ENCODE measurements around the gene CYTH3. TPM values are rescaled to one million over a fixed set of nuclear protein-coding genes. Genes with fewer than 3 reads are reported as not detected.

CYTH3 gene
- total and polyA plus RNA-seq, 2 donors (not counting 3 experiments of a cell fraction or from before 2014, with no cell fraction given): 8.6 to 11.2 TPM

DNA sequence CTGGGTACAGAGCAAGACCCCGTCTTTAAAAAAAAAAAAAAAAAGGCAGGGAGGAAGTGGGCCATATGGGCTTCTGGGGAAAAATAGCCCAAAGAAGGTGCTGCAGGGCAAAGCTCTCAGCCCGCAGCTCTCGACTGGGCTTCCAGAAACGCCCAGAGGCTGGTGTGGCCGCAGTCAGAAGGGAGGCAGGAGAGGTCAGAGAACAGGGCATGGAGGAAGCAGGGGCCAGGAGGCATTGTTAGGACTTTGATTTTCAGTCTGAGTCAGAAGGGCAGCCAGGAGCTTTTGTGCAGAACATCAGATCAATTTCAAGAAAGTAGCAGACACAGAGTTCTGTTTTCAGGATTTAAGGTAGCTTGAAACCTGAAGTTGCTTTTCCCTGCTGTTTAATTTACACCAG lies 35.3 kb upstream of the CYTH3 start:
- peak; percentile 14 for TF ChIP-seq FOS (IDR thresholded peaks at IDR 0.05; ENCODE audit: borderline replicate concordance, insufficient read depth, low read length)
- TF ChIP-seq POLR2AphosphoS5 (IDR thresholded peaks at IDR 0.05; ENCODE audit: insufficient read depth, low read depth, low read length): no peak
- Histone ChIP-seq H3K79me2 (ENCODE audit: control insufficient read depth, insufficient read depth, low read length) (no peaks in the 10 kb centered on the region), H3K4me2 (ENCODE audit: insufficient read depth, low read length) (no peak overlapping the region), H3K4me1 (ENCODE audit: control insufficient read depth, extremely low read depth, insufficient read depth, low read length) (peaks cover 17% of the 10 kb centered on the region), H4K20me1 (replicated peaks; ENCODE audit: control insufficient read depth, extremely low read depth, insufficient read depth, low read length) (no peaks in the 10 kb centered on the region), H3K27me3 (ENCODE audit: control insufficient read depth in 2 of 2, insufficient read depth in 2 of 2, low read length in 2 of 2) (no peaks in the 10 kb centered on the region), H3K9ac (replicated peaks; ENCODE audit: extremely low read depth, insufficient read depth, low read length) (no peak overlapping the region), H2AFZ (ENCODE audit: low read depth, low read length) (peak overlapping the region; percentile 58), H3K27ac (ENCODE audit: insufficient read depth, low read depth, low read length) (peak overlapping the region; percentile 4), H3K4me3 (replicated peaks in 1 of 3; ENCODE audit: insufficient read depth in 1 of 3, low read depth in 1 of 3, low read length in 3 of 3) (no peak overlapping the region), H3K36me3 (ENCODE audit: control insufficient read depth in 2 of 2, extremely low read depth in 1 of 2, insufficient read depth in 2 of 2, low read length in 2 of 2) (no peaks in the 10 kb centered on the region), H3K9me1 (replicated peaks; ENCODE audit: control insufficient read depth, extremely low read depth, insufficient read depth, low read length) (no peaks in the 10 kb centered on the region), H3K9me3 (replicated peaks; ENCODE audit: control insufficient read depth, insufficient read depth, low read length) (no peaks in the 10 kb centered on the region)
- peak; percentile 24 for DNase-seq (ENCODE audit: low read depth, low spot score)
- intact Hi-C loops (cut with micrococcal nuclease) (loop anchor here (2.0 kb wide), 1 partner anchor 23 kb away; no protein-coding TSS in a partner anchor), dilution Hi-C loops (cut with MboI; ENCODE audit: extremely low pct_ligation_motif_present, low sequenced_read_pairs) (no loop called here)
- ChIA-PET CTCF (interaction anchor here (0.8 to 2.0 kb wide), 4 partner anchors 10 to 147 kb away, joined by 3 to 8 read pairs (median 6); no protein-coding TSS in a partner anchor), POLR2A (no interaction called here)
- peak; percentile 90 for FAIRE-seq
- no TSS peak for BruUV-seq (replicated peaks)

- H3K27ac ChIP-seq (ENCODE audit: insufficient read depth, low read depth, low read length): no peak overlapping the region
- CTCF ChIA-PET: interaction anchor here (1.8 to 2.0 kb wide), 2 partner anchors 11 to 16 kb away, joined by 5 read pairs; no protein-coding TSS in a partner anchor
Observed at GRCh38 chr7:6306471-6306870, 34.0 kb upstream of the CYTH3 start.

More at GRCh38 chr7:6306471-6306870, 34.0 kb upstream of the CYTH3 start:
- TF ChIP-seq JUN (IDR thresholded peaks at IDR 0.05; ENCODE audit: borderline replicate concordance, insufficient read depth, insufficient read length, low read depth) (peak; percentile 93), FOS (IDR thresholded peaks at IDR 0.05; ENCODE audit: borderline replicate concordance, insufficient read depth, low read length) (peak; percentile 50)
- TF ChIP-seq, protein P1, sequence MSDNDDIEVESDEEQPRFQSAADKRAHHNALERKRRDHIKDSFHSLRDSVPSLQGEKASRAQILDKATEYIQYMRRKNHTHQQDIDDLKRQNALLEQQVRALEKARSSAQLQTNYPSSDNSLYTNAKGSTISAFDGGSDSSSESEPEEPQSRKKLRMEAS (IDR thresholded peaks at IDR 0.05; ENCODE audit: insufficient read depth, insufficient read length): no peak
- intact Hi-C loops (cut with micrococcal nuclease): loop anchor here (2.0 kb wide), 1 partner anchor 22 kb away; no protein-coding TSS in a partner anchor
- POLR2A ChIA-PET: no interaction called here
- no peaks in the 10 kb centered on the region for H3K27me3 ChIP-seq (ENCODE audit: control insufficient read depth in 2 of 2, insufficient read depth in 2 of 2, low read length in 2 of 2)
- no peaks in the 10 kb centered on the region for H4K20me1 ChIP-seq (replicated peaks; ENCODE audit: control insufficient read depth, extremely low read depth, insufficient read depth, low read length)
- H3K9ac ChIP-seq (replicated peaks; ENCODE audit: extremely low read depth, insufficient read depth, low read length): no peak overlapping the region
- no peaks in the 10 kb centered on the region for H3K79me2 ChIP-seq (ENCODE audit: control insufficient read depth, insufficient read depth, low read length)
- FAIRE-seq (peak; percentile 72), DNase-seq (ENCODE audit: low read depth, low spot score) (peak; percentile 26)
- BruUV-seq (replicated peaks): no TSS peak
- no peaks in the 10 kb centered on the region for H3K9me3 ChIP-seq (replicated peaks; ENCODE audit: control insufficient read depth, insufficient read depth, low read length)
- H3K36me3 ChIP-seq (ENCODE audit: control insufficient read depth in 2 of 2, extremely low read depth in 1 of 2, insufficient read depth in 2 of 2, low read length in 2 of 2): no peaks in the 10 kb centered on the region
- peaks cover 20% of the 10 kb centered on the region for H3K4me1 ChIP-seq (ENCODE audit: control insufficient read depth, extremely low read depth, insufficient read depth, low read length)
- H2AFZ ChIP-seq (ENCODE audit: low read depth, low read length): no peak overlapping the region
- dilution Hi-C loops (cut with MboI; ENCODE audit: extremely low pct_ligation_motif_present, low sequenced_read_pairs): no loop called here
- H3K4me3 ChIP-seq (replicated peaks in 1 of 3; ENCODE audit: insufficient read depth in 1 of 3, low read depth in 1 of 3, low read length in 3 of 3): no peak overlapping the region
- H3K9me1 ChIP-seq (replicated peaks; ENCODE audit: control insufficient read depth, extremely low read depth, insufficient read depth, low read length): no peaks in the 10 kb centered on the region
- H3K4me2 ChIP-seq (ENCODE audit: insufficient read depth, low read length): no peak overlapping the region

All from endothelial cell of umbilical vein (primary cell).